ENCODE results near the gene LILRA6.

- no peak for TF ChIP-seq CTCF (IDR thresholded peaks at IDR 0.05)
- no peak for TF ChIP-seq POLR2A (IDR thresholded peaks at IDR 0.05)
- no peak for TF ChIP-seq EP300 (IDR thresholded peaks at IDR 0.05)
Measured at GRCh38 chr19:54282686-54283470, 40.3 kb upstream of the LILRA6 start.
